Activated CD4-positive, alpha-beta T cell treated with anti-CD3 and anti-CD28 coated beads for 48 hours (primary cell): ENCODE data around the gene EXD3.

Source experiments
- DNase-seq: peaks from one replicate; pipeline ENCODE4 v3.0.0-alpha.2; 2020

The EXD3 gene

GRCh38 chr9:137301081-137301947 is 121.6 kb downstream of the EXD3 start:
- peak; percentile 46 for DNase-seq

GRCh38 chr9:137300567-137301080 is 122.3 kb downstream of the EXD3 start:
- DNase-seq, result no peak

- DNase-seq, result no peak
Observed at GRCh38 chr9:137299938-137300337, 123.0 kb downstream of the EXD3 start.

- DNase-seq, result no peak
Observed at GRCh38 chr9:137299203-137299565, 123.8 kb downstream of the EXD3 start.

DNA sequence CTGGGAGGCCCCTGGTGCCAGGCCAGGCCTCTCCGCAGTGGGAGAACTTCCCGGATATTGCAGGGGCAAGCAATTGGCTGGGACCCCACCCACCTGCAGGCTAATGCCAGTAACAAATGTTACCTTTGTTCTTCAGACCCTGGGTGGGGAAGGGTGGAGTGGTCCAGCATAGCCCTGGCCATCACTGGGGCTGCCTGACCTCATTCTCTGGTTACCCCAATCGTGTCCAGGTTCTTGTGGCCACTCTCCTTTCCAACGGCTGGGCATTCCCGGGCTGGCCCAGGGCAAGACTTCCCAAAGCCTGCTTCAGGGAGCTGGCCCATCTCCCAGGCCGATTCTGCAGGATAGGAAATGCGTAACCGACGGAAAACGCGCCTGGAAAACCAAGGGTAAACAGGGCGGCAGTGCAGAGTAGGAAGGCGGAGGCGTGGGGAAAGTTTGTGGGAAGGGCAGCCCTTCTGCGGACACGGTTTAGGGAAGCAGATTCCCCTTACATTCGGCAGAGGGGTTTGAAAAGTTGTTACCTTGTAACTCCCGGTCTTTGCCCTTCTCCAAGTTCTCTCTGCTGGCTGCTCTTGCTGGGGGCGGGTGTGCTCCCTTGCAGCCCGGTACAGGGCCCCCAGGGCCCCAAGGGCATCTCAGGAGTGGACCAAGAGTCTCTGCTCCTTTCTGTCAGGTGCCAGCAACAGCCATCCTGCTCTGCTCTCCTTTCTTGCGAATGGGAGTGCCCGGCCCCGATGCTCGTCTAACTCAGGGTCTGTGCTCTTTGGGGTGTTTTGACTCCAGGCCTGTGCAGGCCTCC is 124.4 kb downstream of the EXD3 start:
- no peak for DNase-seq

DNA sequence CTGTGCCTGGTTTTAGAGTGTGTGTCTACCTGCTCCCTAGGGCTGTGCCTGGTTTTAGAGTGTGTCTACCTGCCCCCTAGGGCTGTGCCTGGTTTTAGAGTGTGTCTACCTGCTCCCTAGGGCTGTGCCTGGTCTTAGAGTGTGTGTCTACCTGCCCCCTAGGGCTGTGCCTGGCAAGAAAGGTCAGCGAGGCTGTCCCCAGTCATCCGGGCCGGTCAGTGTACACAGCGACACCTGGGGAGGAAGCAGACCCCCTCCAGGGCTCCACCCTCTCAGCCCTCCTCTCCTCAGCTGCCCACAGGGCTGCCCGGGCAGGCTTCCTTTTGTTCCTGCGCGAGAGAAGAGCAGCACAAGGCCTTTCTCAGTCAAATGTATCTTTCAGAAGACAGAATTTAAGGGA is 125.0 kb downstream of the EXD3 start:
- no peak for DNase-seq

DNA sequence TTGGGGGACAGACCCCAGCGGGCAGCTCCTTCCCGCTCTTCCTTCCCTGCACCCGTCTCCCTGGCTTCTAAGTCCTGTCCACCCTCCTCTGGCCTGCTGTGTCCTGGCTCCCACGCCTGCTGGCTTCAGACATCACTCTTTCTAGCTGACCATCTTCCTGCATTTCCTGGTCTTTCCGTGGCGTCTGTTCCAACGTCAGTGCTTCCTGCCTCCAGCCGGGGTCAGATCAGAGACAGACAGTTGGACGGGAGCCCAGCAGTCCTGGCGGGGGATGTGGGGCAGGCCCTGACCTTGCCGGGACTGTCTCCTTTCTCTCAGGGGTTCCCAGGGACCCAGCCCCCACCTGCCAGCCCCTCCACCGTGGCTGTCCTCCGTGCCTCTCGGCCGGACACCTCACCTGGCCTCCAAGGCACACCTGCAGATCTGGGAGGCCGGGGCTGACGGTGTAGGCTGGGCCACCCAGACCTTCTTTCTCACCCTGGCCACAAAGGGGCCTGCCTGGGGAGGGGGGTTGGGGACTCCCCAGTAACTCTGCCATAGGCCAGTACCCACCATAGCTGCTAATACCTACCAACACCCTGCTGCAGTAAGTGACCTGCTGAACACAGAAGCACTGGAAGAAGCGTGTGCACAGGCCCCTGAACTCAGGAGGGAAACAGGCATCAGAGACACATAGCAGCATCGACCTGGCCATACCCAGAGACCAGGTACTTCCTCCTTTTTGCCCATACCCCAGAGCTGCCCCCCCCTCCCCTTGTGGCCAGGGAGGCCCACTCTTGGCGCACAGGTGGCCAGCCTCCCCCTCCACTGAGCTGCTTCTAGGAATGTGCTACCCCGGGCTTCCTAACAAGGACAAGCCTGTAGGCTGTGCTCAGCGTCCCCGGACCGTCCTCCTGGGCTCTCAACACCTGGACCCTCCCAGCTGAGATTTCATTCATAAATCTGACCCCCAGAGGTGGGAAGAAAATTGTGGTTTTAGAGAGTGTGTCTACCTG is 126.0 kb downstream of the EXD3 start:
- no peak for DNase-seq

- no peak for DNase-seq
Observed at GRCh38 chr9:137295849-137296669, 126.9 kb downstream of the EXD3 start.

GRCh38 chr9:137295238-137295811 is 127.6 kb downstream of the EXD3 start:
- DNase-seq, result peak; percentile 65

DNA sequence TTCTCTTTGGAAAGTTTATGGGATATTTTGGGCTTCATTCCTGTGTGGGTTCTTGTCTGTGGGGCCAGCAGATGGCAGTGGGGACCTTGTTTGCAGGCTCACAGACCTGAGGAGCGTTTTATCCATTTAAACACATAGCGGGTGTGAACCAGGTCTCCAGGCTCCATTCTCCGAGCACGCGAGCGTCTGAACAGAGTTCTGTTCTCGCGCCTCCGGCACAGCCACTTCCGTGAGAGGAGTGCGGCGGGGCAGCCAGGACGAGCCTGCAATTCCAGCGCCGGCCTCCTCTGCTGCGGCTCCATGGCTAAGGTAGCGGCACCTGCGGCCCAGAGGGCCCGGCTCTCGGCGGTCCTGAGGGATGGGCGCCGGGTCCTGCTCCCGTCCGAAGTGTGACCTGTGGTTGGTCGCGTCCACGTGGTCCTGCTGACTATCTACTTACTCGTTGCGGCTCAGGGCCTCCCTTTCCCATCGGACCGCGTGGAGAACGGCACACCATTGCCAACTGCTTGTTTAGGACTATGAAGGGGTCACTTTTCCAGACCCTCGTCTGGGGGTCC is 128.2 kb downstream of the EXD3 start:
- DNase-seq, result peak; percentile 48

DNA sequence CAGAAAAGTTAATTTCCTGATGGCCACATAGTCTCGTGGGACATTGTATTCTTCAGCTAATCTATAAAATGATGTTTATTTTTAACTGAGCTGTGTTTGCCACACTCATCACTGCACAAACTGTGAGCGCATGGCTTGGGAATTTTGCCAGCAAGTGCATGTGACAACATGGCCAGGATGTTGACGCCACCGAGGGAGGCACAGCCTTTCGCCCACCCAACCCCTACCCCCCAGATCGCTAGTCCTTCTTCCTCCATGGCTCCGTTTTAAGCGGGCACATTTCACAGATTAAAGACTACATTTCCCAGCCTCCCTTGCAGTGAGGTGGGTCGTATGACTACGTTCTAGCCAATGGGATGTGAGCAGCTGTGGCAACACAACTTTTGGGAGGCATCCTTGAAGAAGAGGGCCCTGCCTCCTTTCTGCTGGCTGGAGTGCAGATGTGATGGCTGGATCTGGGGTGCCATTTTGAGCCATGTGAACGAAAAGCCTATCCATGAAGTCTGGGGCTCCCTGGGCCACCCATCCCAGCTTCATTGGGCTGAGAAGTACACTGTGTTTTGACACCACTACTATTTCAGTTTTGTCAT is 128.8 kb downstream of the EXD3 start:
- DNase-seq, result peak; percentile 64

- no peak for DNase-seq
Observed at GRCh38 chr9:137293482-137294090, 129.4 kb downstream of the EXD3 start.

GRCh38 chr9:137293094-137293481 is 129.9 kb downstream of the EXD3 start:
- no peak for DNase-seq

DNA sequence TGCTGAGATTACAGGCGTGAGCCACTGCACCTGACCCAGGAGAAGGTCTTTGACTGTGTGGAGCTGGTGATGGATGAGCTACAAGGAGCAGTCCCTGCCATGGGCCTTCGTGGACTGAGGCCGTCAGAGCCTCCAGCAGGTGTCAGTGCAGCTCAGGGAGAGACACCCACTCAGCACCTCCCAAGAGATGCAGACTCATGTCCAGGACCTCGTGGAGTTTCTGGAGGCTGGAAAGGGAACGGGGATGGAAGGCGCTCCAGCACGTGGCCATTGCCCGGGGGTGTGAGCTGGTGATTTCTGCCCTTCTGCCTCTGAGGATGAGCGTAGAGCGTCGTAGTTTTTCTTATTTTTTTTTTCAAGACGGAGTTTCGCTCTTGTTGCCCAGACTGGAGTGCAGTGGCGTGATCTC is 136.0 kb downstream of the EXD3 start:
- DNase-seq, result peak; percentile 48

DNA sequence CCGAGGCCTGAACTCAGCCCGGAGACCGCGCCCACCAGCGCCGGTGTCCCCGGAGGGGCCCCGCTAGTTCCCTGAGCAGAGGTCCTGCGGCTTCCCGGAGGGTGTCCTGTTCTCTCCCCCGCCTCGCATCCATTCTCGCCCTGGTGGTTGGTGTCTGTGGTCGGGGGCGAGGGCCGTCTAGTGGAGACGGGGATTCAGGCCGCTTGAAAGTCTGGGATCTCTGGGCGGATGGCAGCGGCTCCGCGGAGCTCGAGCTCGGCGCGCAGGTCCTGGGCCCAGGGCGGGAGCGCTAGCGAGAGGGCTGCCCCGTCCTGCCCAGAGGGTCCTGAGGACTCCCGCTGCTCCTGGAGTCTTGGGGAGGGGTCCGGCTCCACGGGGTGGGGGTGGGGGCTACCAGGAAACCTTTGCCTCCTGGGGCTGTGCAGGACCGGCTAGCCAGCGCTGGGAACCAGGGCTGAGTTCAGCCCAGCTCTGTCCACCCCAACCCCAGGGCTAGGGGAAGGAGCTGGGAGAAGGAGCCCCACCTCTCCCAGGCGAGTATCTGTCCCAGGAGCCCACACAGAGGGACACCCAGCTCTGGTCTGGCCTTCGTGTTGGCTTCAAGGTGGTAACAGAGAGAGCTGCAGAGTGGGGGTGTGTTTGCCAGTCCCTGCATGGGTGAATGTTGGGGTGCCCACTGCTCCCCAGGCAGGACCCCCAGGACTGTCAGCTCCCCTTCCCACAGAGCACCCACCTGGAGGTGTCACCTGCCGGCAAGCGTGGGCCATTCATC is 141.4 kb downstream of the EXD3 start:
- DNase-seq, result no peak

GRCh38 chr9:137280474-137281344 is 142.3 kb downstream of the EXD3 start:
- DNase-seq, result no peak

DNA sequence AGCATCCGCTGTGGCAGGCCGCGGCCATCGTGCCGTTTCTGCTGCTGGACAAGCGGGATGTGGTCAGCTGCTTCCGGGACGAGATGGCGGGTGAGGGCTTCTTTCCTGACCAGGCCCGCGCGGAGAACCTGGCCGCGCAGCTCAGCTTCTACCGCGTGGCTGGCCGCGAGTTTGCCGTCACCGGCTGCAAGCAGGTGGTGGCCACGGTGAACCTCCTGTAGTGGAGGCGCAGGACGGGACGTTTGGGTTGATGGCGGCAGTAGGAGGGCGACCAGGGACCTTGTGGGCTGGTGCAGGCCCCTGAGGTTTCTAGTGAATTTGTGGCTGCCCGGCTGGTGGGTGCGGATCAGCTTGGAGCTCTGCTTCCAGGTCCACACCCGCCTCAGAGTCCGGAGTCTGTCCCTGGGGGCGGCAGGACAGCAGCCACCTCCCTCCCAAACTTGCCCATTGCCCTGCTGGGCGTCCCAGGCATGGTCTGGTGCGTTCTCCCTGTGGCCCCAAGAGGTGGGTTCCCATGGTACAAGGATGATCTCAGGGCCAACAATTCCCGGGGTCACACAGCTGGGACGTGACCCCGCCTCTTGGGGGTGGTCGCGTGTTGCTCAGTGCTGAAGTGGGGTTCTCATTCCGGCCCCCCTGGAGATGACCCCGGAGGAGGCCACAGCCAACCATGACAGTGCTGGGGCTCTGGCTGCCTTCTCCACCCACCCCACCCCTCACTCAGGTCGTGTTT is 143.1 kb downstream of the EXD3 start:
- no peak for DNase-seq
